NOMO-1 (cell line): ENCODE measurements around the gene SFTA2.

Experiments
- DNase-seq, 2 experiments: peaks; one replicate each; lab custom pipeline; 2025; ENCODE audit not compliant: unreplicated experiment in 2 of 2; lab: John Stamatoyannopoulos, UW

The SFTA2 gene

DNA sequence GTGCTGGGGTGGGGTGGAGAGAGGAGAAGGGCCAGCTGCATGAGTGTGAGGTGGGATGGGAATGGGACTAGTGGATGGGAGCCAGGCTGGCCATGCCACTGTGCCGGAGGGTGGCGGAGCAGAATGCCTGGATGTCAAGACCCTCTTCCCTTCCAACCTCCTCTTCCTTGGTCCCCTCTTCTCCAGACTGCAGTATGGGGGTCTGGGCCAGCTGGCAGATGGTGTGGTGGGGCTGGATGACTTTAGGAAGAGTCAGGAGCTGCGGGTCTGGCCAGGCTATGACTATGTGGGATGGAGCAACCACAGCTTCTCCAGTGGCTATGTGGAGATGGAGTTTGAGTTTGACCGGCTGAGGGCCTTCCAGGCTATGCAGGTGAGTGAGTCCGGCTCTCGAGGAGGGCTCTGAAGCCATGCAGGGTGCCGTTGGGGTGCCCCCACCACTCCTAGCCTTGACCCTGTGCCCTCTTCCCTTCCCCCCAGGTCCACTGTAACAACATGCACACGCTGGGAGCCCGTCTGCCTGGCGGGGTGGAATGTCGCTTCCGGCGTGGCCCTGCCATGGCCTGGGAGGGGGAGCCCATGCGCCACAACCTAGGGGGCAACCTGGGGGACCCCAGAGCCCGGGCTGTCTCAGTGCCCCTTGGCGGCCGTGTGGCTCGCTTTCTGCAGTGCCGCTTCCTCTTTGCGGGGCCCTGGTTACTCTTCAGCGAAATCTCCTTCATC, 40.0 kb downstream of the SFTA2 start:
- peak in 1 of 2 experiments; percentile 30 for DNase-seq

DNA sequence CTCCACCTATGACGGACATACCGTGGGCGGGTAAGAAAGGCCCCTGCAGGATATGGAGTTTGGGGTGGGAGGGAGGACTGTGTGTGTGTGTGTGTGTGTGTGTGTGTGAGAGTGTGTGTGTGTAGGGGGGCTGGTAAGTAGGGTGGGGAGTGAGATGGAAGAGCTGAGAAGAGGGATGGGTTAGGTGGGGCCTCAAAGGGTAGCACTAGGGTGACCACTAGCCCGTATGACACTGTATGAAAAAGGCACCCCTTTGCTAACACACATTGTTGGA, 40.6 kb downstream of the SFTA2 start:
- DNase-seq = no peak

DNA sequence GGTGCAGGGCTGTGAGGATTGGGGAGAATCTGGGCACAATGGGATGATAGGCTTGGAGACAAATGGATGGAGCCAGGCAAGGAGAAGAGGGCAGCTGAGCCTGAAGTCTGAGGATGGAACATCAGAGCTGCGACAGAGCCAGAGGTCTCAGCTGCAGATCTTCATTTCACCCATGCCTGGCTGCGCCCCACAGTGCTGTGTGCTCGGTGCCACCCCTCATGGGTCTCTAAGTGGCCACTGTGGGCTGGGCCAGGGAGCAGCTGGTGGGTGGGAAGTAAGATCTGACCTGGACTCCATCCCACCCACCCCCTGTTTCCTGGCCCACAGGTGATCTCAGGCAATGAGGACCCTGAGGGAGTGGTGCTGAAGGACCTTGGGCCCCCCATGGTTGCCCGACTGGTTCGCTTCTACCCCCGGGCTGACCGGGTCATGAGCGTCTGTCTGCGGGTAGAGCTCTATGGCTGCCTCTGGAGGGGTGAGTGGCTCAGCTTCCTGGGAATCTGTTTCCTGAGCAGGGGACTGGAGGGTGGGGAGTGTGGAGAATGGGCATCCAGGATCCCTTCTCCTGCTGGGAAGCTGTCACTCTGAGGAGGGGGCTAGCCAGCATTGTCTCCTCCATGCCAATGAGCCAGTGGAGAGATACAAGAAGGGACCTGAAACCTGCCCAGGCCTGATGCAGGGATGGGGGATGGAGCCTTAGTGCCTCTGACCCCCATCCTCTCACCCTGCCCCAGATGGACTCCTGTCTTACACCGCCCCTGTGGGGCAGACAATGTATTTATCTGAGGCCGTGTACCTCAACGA, 41.1 kb downstream of the SFTA2 start:
- DNase-seq = no peak

DNA sequence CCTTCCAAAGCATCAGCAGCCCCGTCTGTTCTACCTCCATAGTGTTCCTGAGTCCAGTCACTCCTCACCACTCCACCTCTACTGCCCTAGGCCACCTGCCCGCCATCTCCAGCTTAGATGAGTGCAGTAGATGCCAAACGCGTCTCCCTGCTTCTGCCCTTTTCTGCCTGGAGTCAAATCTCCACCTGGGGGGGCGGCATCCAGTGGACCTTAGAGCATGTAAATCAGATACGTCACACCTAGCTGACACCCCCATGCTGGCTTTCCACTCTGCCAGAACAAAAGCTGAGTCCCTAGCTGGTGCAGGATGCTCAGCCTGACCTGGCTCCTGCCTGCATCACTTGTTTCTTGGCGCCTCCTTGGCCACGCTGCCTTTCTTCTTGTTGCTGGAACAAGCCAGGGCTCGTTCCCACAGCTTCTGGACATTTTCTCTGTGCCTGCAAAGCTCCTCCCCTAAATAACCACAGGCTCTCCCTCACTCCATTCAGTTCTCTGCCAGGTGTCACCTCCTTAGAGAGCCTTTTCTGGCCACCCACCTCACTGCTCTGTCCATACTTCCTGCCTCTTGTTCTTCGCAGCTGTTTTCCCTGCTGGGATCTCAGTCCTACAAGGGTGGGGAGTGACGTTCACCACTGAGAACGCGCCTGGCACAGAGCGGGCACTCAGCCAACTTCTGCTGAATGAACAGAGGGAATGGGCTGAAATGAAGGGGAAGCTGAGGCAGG, 41.9 kb downstream of the SFTA2 start:
- DNase-seq = no peak

DNA sequence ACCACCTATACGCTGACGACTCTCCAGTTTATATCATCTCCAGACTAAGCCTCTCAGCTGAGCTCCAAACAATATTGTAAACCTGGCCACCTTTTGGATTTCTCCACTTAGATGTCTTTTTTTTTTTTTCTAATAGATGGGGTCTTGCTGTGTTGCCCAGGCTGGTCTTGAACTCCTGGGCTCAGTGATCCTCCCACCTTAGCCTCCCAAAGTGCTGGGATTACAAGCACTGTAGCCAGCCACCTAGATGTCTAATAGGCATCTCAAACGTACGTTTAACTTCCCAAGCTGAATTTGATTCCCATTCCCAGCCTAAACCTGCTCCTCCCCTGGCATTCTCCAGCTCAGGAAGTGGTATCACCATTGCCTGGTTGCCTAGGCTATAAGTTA, 42.5 kb downstream of the SFTA2 start:
- DNase-seq = no peak

DNA sequence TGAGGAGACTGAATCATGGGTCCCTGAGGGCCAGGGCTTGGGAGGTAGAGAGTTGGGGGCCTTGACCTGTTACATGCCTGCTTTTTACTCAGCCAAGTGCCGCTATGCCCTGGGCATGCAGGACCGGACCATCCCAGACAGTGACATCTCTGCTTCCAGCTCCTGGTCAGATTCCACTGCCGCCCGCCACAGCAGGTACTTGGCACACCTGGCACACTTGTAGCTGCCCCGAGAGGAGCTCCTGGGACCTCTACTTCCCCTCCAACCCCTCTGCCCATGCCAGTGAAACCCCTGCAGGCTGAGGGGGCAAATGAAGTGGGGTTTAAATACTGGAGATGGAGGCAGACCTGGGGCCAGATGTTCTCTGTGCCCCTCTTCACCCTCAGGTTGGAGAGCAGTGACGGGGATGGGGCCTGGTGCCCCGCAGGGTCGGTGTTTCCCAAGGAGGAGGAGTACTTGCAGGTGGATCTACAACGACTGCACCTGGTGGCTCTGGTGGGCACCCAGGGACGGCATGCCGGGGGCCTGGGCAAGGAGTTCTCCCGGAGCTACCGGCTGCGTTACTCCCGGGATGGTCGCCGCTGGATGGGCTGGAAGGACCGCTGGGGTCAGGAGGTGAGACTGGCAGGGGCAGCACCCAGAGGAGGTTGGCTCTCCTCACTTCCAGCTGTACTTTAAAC, 43.0 kb downstream of the SFTA2 start:
- DNase-seq = no peak

DNA sequence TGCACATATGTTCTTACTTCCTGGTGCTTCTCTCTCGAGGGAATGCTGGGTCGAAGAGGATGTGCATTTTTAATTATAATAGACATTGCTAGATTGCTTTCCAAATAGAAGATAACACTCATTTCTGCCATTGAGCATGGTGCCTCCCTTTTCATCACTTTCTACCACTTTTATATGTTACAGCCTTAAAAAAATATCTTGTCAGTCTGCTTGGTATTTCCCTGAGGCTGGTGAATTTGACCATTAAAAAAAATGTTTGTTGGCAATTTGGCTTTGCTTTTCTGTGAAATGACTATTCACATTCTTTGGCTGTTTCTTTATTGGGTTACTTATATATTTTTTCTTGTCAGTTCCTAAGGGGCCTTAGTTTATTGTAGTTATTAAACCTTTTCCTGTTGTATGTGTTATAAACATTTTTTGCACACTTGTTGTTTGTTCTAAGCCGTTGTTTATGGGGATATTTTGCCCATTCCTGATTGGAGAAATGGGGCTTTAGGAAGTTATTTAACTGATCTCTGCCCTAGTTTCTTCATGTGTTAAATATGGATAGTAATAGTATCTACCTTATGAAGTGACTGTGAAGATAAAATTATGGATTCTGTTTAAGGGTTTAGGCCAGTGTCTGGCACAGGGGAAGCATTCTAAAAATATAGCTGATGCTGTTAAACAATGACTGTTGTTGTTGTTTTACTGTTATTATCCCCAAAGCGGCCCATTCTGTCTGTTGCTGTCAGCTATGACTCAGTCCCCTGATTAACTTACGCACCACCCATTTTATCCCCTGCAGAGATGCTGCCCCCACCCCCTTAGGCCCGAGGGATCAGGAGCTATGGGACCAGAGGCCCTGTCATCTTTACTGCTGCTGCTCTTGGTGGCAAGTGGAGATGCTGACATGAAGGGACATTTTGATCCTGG, 43.8 kb downstream of the SFTA2 start:
- DNase-seq = no peak

DNA sequence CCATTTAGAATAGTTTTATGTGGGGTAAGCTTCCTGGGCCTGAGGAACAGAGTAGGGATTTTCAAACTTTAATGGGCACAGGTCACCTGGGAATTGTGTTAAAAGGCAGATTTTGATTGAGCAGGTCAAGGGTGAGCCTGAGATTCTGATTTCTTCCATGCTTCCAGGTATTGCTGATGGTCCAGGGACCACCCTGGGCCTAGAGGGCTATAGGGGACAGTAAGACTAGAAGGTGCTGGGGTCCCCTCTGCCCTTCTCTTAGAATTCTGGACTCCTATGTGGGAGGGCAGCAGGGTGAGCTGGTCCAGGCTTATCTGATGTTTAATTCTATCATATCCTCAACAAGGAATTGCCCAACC, 45.1 kb downstream of the SFTA2 start:
- no peak for DNase-seq

DNA sequence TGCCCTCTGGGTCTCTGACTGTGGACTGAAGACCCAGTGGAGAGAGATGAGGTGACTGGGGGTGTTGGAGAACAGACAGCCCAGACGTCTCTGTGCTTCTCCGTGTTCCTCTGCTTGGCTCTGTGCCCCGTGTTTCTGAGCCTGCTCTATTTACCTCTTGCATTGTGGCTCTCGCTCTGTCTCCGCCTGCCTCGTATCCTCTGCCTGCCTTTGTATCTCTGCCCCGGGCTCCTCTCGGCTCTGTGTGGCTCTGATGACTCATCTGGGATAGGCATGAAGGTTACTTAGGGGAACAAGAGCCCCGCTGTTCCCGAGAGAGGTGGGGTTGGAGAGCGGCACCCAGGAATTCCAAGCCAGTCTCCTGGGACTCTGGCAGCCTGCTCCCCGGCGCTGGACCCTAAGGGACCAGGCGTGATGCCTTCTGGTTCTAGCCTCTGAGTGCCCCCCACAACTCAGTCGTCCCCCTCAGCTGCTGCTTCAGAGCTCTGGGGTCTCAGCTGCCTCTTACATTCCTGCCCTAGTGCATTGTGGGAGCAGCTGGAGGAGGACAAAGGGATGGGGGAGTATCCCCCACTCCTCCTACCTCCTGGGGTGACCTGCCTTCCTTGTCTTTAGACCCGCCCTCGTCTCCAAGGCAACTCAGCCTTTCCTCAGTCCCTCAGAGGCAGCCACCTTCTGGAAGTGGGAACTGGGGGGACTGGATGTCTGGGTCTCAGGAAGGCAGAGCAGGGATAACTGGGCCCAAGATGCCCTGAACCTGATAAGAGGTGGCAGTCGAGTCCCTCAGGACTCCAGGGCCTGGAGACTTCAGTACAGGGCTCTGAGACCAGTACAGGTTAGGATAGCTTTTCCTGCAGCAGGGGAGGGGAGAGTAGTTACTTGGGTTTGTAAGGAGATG, 45.7 kb downstream of the SFTA2 start:
- no peak for DNase-seq

DNA sequence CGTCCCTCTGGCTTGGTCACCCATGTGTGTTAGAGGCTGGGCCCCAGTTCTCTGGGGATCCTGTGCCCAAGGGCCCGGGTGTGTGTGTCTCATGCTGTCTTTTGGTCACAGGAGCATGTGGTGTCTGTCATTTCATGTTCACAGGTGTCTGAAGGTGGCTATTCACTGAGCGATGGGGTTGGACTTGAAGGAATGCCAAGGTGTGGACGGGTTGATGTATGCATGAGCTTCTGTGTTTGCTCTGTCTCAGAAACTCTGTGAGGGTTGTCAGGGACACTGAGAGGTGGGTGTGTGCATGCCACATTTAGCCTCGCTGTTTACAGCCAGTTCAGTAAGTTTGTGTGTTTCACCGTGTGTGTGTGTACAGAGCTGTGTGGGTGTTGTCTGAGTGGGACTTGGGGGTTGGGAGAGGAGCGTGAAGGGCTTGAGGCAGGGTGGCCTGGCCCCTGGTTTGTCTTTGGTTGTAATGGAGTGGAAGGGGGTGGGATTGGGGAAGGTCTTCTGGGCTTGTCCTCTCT, 46.4 kb downstream of the SFTA2 start:
- DNase-seq = no peak

DNA sequence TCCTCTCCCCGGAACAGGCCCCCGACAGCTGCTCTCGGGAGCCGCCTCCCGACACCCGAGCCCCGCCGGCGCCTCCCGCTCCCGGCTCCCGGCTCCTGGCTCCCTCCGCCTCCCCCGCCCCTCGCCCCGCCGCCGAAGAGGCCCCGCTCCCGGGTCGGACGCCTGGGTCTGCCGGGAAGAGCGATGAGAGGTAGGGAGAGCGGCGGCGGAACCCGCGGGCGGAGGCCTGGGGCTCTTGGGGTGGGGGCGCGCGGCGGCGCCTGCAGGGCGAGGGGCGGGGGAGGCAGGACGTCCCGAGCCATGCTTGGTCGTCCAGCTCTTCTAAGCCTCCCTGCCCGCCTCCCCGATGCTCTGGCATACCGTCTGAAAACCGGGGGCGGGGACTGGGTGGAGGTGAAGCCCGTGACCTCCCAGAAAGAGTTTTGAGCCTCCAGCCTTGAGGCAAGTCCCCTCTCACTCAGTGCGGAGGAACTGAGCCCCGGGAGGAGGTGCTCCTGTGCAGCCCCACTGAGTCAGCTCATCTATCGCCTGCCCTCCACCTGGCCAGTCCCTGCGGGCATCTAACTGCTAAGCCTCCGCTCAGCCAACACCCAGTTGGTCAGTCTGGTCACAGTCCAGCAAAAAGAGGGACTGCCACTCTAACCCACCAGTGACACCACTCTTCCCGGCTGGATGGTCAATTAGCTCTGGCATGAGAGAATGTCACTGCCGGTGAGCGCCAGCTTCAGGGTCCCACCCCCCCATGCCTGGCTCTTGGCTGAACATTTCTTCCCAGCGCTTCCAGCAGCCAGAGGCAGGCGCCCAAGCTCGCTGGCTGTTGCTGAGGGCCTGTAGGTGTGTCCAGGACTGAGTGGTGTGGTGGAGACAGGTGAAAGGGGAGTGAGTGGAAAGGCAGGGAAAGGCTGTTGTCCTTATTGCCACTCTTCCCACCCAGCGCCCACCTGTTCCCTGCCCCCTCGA, 47.2 kb downstream of the SFTA2 start:
- DNase-seq = peak in 1 of 2 experiments; percentile 16

DNA sequence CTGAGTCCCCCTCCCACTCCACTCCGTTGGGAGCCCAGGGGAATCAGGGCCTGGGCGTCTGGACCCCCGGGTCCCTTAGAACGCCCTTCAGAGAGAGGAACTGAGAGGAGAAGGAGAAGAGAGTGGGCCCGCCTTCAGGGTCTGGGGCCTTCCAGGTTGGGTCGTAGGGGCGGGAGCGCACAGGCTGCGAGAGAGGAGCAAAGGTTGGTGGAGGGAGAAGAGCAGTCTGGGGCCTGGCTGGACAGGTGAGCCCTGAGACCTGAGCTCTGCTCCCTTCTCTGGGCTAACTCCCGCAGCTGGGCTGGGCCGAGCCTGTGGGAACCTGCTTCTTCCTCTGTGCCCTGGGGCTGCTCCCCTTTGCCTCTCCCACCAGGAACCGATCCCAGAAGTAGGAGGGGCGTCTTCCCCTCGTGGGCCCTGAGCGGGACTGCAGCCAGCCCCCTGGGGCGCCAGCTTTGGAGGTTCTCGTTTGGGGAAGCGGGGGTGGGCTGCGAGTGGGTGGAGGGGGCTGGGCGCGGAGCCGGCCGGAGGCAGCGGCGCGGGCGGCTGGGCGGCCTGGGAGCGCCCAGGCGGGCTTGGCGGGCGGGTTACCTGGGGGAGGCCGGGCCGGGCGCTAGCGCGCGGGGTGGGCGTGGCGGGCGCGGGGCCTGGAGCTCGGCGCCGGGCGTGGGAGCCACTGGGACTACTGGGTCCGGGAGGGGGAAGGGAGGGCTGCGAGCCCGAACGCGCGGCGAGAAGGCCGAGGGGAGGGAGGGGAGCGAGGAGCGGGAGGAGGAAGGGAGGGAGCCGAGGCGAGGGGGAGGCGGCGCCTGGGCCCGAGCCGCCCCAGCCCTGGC, 48.1 kb downstream of the SFTA2 start, which contains the start of gene DDR1:
Gene DDR1, plus strand, starts transcription at position 835 of the 836 bp plus-strand sequence. CDS start 4,211 bp downstream, outside the sequence.
- peak in 1 of 2 experiments; percentile 11 for DNase-seq

DNA sequence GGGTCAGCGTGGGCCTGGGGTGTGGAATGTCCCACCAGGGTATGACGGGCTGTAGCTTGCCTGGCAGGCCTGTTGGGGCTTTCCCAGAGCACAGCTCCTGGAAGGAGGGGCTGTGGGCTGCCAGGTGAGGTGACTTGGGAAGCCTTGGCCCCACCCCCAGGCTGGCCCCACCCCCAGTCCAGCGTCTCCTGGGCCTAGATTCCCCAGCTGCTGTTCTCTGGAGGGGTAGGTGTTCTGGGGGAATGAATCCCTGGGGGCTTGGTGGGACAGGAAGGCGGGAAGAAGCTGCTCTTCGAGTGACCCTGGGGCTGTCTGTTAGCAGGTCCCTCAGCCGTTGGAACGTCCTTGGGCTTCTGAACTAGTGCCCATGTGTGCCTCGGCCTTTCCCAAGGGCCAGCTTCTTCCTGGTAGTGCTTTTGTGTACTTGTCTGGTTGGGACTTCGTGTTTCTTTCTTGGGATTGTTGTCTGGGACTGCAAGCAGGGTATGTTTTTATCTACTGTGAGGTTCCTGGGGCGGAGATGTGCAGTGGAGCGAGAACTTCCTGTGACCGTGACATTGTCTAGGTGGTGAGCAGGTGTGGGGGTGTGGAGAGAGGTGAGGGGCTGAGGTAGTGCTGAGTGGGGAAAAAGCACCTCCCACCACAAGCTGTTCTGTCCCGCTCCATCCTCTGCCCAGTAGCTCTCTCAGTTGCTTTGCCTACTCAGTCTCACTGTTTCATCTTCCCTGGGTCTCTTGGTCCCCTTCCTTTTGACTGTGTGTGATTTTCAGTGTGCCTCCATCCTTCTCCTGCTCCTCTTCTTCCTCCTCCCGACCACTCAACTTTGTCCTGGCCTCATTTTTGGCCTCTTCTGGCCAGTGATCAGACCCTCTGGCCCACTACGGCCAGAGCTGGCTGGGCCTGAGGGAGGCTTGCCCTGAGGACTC, 48.9 kb downstream of the SFTA2 start:
- no peak for DNase-seq

DNA sequence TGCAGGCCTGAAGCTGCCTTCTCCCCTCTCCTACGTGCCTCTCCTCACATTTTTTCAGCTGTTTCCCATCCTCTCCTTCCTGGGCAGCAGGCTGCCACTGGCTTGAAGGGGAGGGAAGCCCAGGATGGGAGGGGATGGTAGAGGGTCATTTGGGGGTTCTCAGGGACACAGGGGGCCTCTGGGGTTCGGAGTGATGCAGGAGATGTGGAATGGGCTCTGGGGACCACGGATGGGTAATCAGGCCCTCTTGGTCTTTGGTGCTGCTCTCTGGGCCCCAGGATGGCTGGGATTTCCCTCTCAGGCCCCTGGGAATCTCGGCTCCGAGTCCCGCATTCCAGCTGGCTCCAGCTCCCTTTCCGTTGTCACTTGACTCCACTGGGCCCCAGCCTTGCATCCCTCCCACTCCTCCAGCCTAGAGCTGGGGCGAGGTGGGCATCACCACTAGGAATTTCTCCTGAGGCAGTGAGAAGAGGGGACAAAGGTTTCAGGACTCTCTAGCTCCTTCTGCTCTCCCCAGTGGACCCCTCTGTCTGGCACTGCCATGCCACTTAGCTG, 49.7 kb downstream of the SFTA2 start:
- no peak for DNase-seq

DNA sequence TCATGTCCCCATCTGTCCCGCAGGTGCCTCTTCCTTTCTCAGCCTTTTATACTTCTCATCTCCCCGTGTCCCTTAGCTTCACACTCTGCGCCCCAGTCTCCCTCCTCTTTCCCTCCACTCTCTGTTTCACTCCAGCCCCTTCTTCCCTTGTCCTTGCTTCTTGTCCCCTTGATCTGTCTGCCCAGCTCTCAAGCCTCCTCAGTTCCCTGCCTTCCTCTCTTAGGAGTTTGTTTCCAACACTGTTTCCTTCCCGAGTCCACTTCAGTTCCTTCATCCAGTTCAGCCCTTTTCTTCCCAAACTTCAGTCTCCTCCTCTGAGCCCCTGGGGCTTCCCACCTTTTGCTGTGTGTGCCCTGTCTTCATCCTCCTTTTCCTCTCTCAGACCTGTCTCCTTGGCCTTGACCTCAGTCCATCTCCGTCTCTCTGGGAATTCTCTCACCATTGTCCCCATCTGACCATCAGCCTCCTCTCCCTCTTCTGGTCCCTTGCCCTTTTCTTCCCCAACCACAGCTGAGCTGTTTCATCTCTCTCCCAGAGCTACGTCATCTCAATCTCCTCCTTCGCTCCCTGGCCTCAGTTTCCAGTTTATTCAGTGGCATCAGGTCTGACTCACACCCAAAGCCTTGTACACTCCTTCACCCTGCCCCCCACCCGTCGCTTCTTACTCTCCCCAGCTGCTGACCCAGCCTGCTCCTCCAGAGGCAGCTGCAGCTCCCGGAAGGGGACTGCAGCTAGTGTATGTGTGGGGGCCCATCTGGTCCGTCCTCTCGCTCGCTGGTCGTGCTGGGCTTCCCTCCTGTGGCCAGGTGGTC, 50.4 kb downstream of the SFTA2 start:
- no peak for DNase-seq
